ENCODE results near the gene CCDC116. TPM values are rescaled to one million over a fixed set of nuclear protein-coding genes. Genes with fewer than 3 reads are reported as not detected.

CCDC116 gene
- total and polyA plus RNA-seq, 10 of the 15 experiments (the other 5 are each of a cell fraction or from before 2014, with no cell fraction given) = 0.04 to 0.18 (median 0.04) TPM; not detected in 6

DNA sequence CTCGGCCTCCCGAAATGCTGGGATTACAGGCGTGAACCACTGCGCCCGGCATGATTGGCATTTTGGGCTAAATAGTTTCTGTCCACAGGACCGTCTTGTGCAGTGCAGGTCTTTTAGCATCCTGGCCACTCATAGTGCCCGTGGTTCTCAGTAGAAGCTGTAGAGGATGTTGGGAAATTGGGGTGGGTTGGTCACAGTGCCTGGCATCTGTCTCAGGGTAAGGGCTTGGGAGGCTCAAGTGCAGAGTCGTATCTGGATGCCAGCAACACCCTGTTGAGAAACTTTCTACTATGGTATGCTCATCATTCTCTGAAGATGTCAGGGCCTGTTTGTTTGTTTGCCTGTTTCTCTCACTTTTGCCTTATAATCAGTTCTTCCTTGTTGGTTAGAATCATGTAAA, 43.2 kb upstream of the CCDC116 start:
- H2AFZ ChIP-seq (ENCODE audit: control insufficient read depth, low read depth, low read length) = no peak overlapping the region
- POLR2A ChIA-PET = interaction anchor here (3.0 kb wide), 1 partner anchor 20 kb away, joined by 14 read pairs; no protein-coding TSS in a partner anchor

More for the DNA sequence above, 43.2 kb upstream of the CCDC116 start:
- BruUV-seq (replicated peaks) = no TSS peak
- peaks cover 17 to 24% of the 10 kb centered on the region in 2 experiments for H3K36me3 ChIP-seq (ENCODE audit: control insufficient read depth in 2 of 2, insufficient read depth in 2 of 2, low read length in 1 of 2)
- H3K9ac ChIP-seq (ENCODE audit: control insufficient read depth, insufficient read depth, low read length) = no peak overlapping the region
- intact Hi-C loops (cut with micrococcal nuclease; ENCODE audit: unreplicated experiment) = loop anchor here (2.0 to 10.0 kb wide), 2 partner anchors 19 to 55 kb away; partner anchors contain the start of gene SDF2L1
- DNase-seq (ENCODE audit: low read depth, low spot score) (no peak), FAIRE-seq (no peak), ATAC-seq (no peak)
- H3K4me3 ChIP-seq = no peak overlapping the region
- ChIA-PET SMC1A (ENCODE audit: uncharacterized antibody, unreplicated experiment) (interaction anchor here (1.1 kb wide), 1 partner anchor 9 kb away, joined by 5 read pairs; no protein-coding TSS in a partner anchor), RAD21 (ENCODE audit: unreplicated experiment) (no interaction called here), CTCF (interaction anchor here (1.0 to 1.6 kb wide), 2 partner anchors 40 to 53 kb away, joined by 3 to 5 read pairs; partner anchors contain the start of gene YDJC)
- H4K20me1 ChIP-seq (ENCODE audit: control insufficient read depth, insufficient read depth) = peaks cover 15% of the 10 kb centered on the region
- peaks cover 71% of the 10 kb centered on the region for H3K79me2 ChIP-seq (ENCODE audit: control insufficient read depth, insufficient read depth, low read length)
- H3K4me2 ChIP-seq (ENCODE audit: control insufficient read depth, insufficient read depth) = no peak overlapping the region
- H3K9me3 ChIP-seq (replicated peaks; ENCODE audit: control insufficient read depth, insufficient read depth, low read length) = no peaks in the 10 kb centered on the region
- H3K27ac ChIP-seq (ENCODE audit: control insufficient read depth, insufficient read depth) = no peak overlapping the region
- WGBS (ENCODE audit: insufficient coverage, insufficient replicate concordance, low lambda C conversion rate, missing lambda C conversion rate) = 86% methylated on average over 8 of the region's 8 CpGs
- in situ Hi-C loops (cut with MboI) = no loop called here
- peaks cover 24% of the 10 kb centered on the region for H3K4me1 ChIP-seq (ENCODE audit: control insufficient read depth, insufficient read depth, low read length)
- TF ChIP-seq EP300 (IDR thresholded peaks at IDR 0.05; ENCODE audit: borderline replicate concordance in 1 of 2, control insufficient read depth in 1 of 2, low read depth in 2 of 2, low read length in 2 of 2) = no peak
- no peak for TF ChIP-seq SP1 (IDR thresholded peaks at IDR 0.05; ENCODE audit: low read depth, low read length)
- TF ChIP-seq JUNB (IDR thresholded peaks at IDR 0.05) = no peak
- TF ChIP-seq, protein P1, sequence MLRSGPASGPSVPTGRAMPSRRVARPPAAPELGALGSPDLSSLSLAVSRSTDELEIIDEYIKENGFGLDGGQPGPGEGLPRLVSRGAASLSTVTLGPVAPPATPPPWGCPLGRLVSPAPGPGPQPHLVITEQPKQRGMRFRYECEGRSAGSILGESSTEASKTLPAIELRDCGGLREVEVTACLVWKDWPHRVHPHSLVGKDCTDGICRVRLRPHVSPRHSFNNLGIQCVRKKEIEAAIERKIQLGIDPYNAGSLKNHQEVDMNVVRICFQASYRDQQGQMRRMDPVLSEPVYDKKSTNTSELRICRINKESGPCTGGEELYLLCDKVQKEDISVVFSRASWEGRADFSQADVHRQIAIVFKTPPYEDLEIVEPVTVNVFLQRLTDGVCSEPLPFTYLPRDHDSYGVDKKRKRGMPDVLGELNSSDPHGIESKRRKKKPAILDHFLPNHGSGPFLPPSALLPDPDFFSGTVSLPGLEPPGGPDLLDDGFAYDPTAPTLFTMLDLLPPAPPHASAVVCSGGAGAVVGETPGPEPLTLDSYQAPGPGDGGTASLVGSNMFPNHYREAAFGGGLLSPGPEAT (IDR thresholded peaks at IDR 0.05; ENCODE audit: low read depth) = no peak
- H3K27me3 ChIP-seq (replicated peaks in 1 of 2; ENCODE audit: control insufficient read depth in 2 of 2, insufficient read depth in 2 of 2, low read length in 1 of 2) = no peaks in the 10 kb centered on the region
